Stimulated activated CD4-positive, alpha-beta T cell treated with anti-CD3 and anti-CD28 coated beads, Interleukin-4, amount 100 ng/mL, for 24 hours (primary cell): ENCODE measurements around the gene DPPA4.

ENCODE experiments used
- DNase-seq: peaks from one replicate; pipeline ENCODE4 v3.0.0-alpha.2; 2020

Gene DPPA4

DNA sequence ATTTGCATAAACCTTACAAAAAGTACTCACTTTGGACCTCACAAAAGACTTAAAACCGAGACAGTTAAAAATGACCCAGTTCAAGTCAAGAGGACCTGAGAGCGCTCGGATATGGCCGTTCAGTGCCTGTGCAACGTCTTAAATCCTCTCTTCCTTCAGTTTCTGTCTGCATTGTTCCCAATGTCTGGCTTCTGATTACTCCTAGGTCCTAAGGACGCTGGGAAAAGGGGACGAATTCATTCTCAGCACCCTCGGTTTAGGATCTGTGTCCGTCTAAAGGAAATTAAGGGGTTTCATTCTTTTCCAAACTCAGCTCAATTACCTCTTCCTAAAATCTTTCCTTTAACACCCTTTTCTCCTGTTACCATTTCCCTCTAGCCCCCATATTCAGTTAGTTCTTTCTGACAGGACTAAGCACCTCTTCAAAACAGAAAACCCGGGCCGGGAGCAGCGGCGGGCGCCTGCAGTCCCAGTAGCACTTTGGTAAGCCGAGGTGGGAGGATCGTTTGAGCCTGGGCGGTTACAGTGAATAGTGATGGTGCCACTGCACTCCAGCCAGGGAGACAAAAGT is 970 bp downstream of the DPPA4 start:
- DNase-seq = no peak

DNA sequence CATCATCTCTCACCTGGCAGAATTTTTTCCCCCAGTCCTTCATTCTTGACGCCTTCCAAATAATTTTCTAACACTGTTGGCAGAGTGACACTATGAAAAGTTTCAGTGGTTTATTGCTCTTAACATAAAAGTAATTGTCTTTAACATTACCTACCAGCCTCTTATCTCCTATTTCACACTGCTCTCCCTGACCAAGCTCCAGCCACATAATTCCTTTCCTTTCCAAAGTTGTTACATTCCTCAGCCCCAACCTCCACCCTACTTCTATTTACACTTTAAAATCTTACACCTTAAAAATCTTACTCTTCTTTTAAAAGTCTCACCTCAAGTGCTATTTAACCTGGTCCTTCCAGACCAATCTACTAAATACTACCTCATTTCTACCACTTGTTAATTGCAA is 2.8 kb downstream of the DPPA4 start:
- DNase-seq = no peak

DNA sequence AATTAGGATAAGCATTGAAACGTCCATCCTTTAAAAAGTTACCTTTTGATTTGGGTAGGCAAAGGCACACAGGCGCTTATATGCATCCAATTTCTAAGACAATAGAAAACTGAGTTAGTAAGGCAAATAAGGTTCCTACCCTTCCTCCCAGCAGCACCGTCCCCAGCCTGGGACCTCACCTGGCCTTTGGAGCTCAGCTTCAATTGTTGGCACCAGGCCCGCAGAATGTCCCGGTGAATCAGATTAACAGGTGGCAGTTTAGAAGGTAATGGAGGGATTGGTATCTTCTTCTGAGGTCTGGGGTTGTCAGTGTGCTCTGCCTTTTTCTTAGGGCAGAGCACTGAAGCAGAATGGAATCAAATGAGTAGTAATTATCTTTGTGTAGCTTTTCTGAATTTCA is 5.7 kb downstream of the DPPA4 start:
- no peak for DNase-seq

- no peak for DNase-seq
Observed at GRCh38 chr3:109330405-109330804, 6.9 kb downstream of the DPPA4 start.

GRCh38 chr3:109328202-109328601 is 9.1 kb downstream of the DPPA4 start:
- DNase-seq = no peak

- no peak for DNase-seq
Observed at GRCh38 chr3:109325657-109326056, 11.7 kb downstream of the DPPA4 start.

DNA sequence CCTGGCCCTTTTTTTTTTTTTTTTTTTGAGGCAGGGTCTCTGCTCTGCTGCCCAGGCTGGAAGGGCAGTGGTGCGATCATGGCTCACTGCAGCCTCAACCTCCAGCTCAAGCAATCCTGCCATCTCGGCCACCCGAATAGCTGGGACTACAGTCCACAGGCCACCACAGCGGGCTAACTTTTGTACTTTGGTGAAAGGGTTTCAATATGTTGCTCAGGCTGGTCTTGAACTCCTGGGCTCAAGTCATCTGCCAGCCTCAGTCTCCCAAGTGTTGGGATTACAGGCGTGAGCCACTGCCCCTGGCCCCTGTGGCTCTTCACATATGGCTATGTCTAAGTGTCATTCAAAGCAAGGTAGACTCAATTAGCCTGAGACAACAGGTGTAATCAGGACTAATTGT is 12.2 kb downstream of the DPPA4 start:
- DNase-seq = no peak

- no peak for DNase-seq
Observed at GRCh38 chr3:109316162-109316730, 21.1 kb downstream of the DPPA4 start, which contains the start of gene DPPA2. DPPA2 (minus strand) TSS chr3:109316517; CDS start chr3:109314542, 1,975 bp downstream.

DNA sequence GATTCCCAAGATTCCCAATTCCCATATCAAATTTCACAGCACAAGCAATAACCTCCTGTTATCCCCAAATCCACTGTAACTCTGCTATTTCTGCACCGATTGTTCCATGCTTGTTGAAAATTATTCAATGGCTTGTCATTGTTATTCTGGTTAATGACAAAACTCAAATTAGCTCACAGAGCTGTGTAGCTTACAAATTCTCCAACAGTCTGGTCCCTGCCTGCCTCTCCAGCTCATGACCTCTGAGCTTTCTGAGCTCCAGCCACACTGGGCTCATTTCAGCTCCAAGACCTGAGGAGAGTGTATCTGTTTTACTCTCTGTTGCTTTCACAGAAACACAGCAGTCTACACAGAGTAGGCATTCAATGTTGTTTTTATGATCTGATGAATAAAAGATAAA is 24.3 kb downstream of the DPPA4 start:
- DNase-seq = no peak

GRCh38 chr3:109297496-109297895 is 39.9 kb downstream of the DPPA4 start:
- DNase-seq = no peak

GRCh38 chr3:109284071-109284470 is 53.3 kb downstream of the DPPA4 start:
- DNase-seq = no peak

DNA sequence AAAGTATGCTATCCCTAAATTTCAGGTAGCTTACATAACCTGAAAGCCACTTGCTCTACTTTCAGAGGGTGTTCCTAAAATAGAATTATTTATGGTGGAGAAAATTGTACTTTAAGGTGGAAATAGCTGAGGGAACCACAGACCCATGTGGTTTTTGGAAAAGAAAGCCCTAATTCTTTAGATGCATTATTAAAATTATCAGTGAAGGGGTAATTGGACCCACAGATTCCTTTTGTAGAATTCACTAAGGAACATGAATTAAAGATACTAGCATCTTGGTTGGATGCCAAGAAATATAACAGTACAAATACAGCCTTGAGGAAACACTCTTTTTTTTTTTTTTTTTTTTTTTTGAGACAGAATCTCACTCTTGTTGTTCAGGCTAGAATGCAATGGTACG is 58.8 kb downstream of the DPPA4 start:
- no peak for DNase-seq

- no peak for DNase-seq
Observed at GRCh38 chr3:109278141-109278540, 59.2 kb downstream of the DPPA4 start.
